Body of pancreas (tissue), 4 donors: ENCODE results near the gene KDM2A. TPM values are rescaled to one million over a fixed set of nuclear protein-coding genes. Genes with fewer than 3 reads are reported as not detected.

Experiments used
- ATAC-seq: fragments of 150-250 bp; one replicate; pipeline ENCODE4 v1.9.1; 2016
- DNase-seq, 4 donors: peaks; one replicate each; pipeline ENCODE4 v3.0.0-alpha.2; 2019
- H3K27ac ChIP-seq, 4 donors: fragments of 200-600 bp; sonication (generic); 1 replicate in 3 of 4; 2 replicates in 1 of 4; pipeline versions ENCODE4 v1.5.1 to v1.6.1; 2016 to 2019; ENCODE audit warnings: mild to moderate bottlenecking in 1 of 4, mixed read lengths in 1 of 4, moderate library complexity in 1 of 4
- H3K27me3 ChIP-seq, 2 donors: fragments of 200-600 bp; sonication (generic); one replicate each; pipeline ENCODE4 v1.6.0; 2016; ENCODE audit warnings: mild to moderate bottlenecking in 1 of 2
- H3K36me3 ChIP-seq, 2 donors: fragments of 200-600 bp; sonication (generic); replicated peaks in 1 of 2; 2 replicates each; pipeline ENCODE4 v1.5.1; 2016; ENCODE audit warnings: low read depth in 2 of 2; ENCODE audit not compliant: insufficient read depth in 1 of 2
- H3K4me1 ChIP-seq: fragments of 200-600 bp; sonication (generic); one replicate; pipeline ENCODE4 v1.6.0; 2016
- H3K4me3 ChIP-seq, 2 donors: fragments of 200-600 bp; sonication (generic); 1 replicate in 1 of 2; 2 replicates in 1 of 2; pipeline ENCODE4 v1.5.1; 2016 to 2019
- H3K9me3 ChIP-seq, 3 donors: fragments of 200-600 bp; sonication (generic); 1 replicate in 2 of 3; 2 replicates in 1 of 3; pipeline ENCODE4 v1.5.1; 2016
- CTCF ChIP-seq, 7 experiments: fragments of 450-650 bp in 4 of 7; fragments of 200-600 bp in 3 of 7; sonication (generic) in 3 of 7; IDR thresholded peaks; one replicate each; pipeline ENCODE4 v1.5.1; 2016 to 2019; ENCODE audit warnings: antibody characterized with exemption in 7 of 7
- POLR2A ChIP-seq, 3 donors: fragments of 450-650 bp; IDR thresholded peaks; one replicate each; pipeline ENCODE4 v1.6.1; 2016; ENCODE audit warnings: antibody characterized with exemption in 3 of 3, mild to moderate bottlenecking in 2 of 3
- WGBS, 2 donors: methylation state at CpG; one replicate each; pipeline ENCODE4 v1.1.5; 2017; 5-methylcytosine and 5-hydroxymethylcytosine counted together
- intact Hi-C: fragments of 100-400 bp; cut with DNase I; formaldehyde crosslinking; loops from one replicate; pipeline ENCODE4 v1.15.1; 2023
- total RNA-seq, 2 donors: library from RNA; depleted of rRNA; stranded (reverse); fragments of >200 nt; gene quantifications; one replicate each; pipeline ENCODE4 v1.1.0, GENCODE V29; 2016

The KDM2A gene
- total RNA-seq, 2 donors from 2014 or later: 26.5 to 29.0 TPM

DNA sequence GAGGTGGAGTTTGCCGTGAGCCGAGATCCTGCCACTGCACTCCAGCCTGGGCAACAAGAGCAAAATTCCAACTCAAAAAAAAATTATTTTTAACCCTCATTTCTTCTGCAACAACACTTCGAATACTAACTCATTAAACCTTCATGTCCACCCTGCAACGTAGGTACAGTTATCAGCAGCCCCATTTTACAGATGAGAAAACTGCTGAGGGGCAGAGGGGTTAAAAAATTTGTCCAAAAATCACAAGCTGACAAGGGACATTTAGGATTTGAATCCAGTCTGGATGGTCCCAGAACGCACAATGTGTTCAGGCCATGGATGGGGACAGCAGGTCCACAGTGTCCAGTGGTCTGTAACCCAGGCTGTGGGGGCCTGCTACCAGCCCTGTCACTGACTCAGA, 33.4 kb upstream of the KDM2A start:
- TF ChIP-seq POLR2A (IDR thresholded peaks at IDR 0.05): no peak
- no peak for TF ChIP-seq CTCF (IDR thresholded peaks at IDR 0.05)
- WGBS, 2 donors: 85 to 92% methylated on average over 5 of the region's 5 CpGs
- intact Hi-C loops: no loop called here
- no peaks in the 10 kb centered on the region for H3K36me3 ChIP-seq
- no peak overlapping the region for H3K27ac ChIP-seq
- no peak for ATAC-seq
- no peak for DNase-seq
- peaks cover 8% of the 10 kb centered on the region for H3K4me1 ChIP-seq
- H3K9me3 ChIP-seq: no peaks in the 10 kb centered on the region
- no peaks in the 10 kb centered on the region for H3K27me3 ChIP-seq
- no peak overlapping the region for H3K4me3 ChIP-seq

DNA sequence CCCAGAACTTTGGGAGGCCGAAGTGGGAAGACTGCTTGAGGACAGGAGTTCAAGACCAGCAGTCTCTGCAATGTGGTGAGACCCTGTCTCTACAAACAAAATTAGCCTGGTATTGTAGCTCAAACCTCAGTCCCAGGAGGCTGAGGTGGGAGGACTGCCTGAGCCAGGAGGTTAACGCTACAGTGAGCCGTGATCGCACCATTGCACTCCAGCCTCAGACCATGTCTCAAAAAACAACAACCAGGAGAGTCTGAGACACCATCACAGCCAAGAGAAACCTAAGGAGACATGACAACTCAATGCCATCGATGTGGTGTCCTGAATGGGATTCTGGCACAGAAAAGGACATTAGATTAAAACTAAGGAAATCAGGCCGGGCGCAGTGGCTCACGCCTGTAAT, 28.3 kb upstream of the KDM2A start:
- no peak for ATAC-seq
- H3K27ac ChIP-seq: no peak overlapping the region
- no peak overlapping the region for H3K4me3 ChIP-seq
- no peaks in the 10 kb centered on the region for H3K36me3 ChIP-seq
- 88 to 89% methylated on average over 8 of the region's 8 CpGs for WGBS, 2 donors
- DNase-seq: no peak
- H3K27me3 ChIP-seq: no peaks in the 10 kb centered on the region
- intact Hi-C loops: no loop called here
- H3K4me1 ChIP-seq: no peaks in the 10 kb centered on the region
- TF ChIP-seq POLR2A (IDR thresholded peaks at IDR 0.05) (no peak), CTCF (IDR thresholded peaks at IDR 0.05) (no peak)
- no peaks in the 10 kb centered on the region for H3K9me3 ChIP-seq

GRCh38 chr11:67095214-67095507, 23.9 kb upstream of the KDM2A start:
- 60 to 100% methylated on average over 1 of the region's 1 CpG for whole genome bisulfite sequencing, 2 donors
- H3K9me3 ChIP-seq: no peaks in the 10 kb centered on the region
- no peak overlapping the region for H3K4me3 ChIP-seq
- H3K36me3 ChIP-seq: no peaks in the 10 kb centered on the region
- H3K27ac ChIP-seq: no peak overlapping the region
- intact Hi-C loops: no loop called here
- H3K4me1 ChIP-seq: no peaks in the 10 kb centered on the region
- DNase-seq (no peak), ATAC-seq (no peak)
- H3K27me3 ChIP-seq: no peaks in the 10 kb centered on the region
- no peak for TF ChIP-seq POLR2A (IDR thresholded peaks at IDR 0.05)
- TF ChIP-seq CTCF (IDR thresholded peaks at IDR 0.05): peak in 1 of 7 experiments; percentile 2

- Histone ChIP-seq H3K4me3 (no peak overlapping the region), H3K36me3 (no peaks in the 10 kb centered on the region), H3K9me3 (no peaks in the 10 kb centered on the region), H3K4me1 (no peaks in the 10 kb centered on the region), H3K27ac (no peak overlapping the region), H3K27me3 (no peaks in the 10 kb centered on the region)
- WGBS, 2 donors: 80 to 81% methylated on average over 6 of the region's 6 CpGs
- intact Hi-C loops: no loop called here
- DNase-seq (no peak), ATAC-seq (no peak)
- no peak for TF ChIP-seq CTCF (IDR thresholded peaks at IDR 0.05)
- no peak for TF ChIP-seq POLR2A (IDR thresholded peaks at IDR 0.05)
Measured at GRCh38 chr11:67098799-67099429, 20.1 kb upstream of the KDM2A start.

GRCh38 chr11:67099831-67100324, 19.2 kb upstream of the KDM2A start:
- no peak overlapping the region for H3K27ac ChIP-seq
- no peak overlapping the region for H3K4me3 ChIP-seq
- DNase-seq (no peak), ATAC-seq (no peak)
- no peaks in the 10 kb centered on the region for H3K36me3 ChIP-seq
- H3K9me3 ChIP-seq: no peaks in the 10 kb centered on the region
- no peaks in the 10 kb centered on the region for H3K4me1 ChIP-seq
- no peaks in the 10 kb centered on the region for H3K27me3 ChIP-seq
- WGBS, 2 donors: 87 to 95% methylated on average over 6 of the region's 6 CpGs
- intact Hi-C loops: no loop called here
- TF ChIP-seq CTCF (IDR thresholded peaks at IDR 0.05) (no peak), POLR2A (IDR thresholded peaks at IDR 0.05) (no peak)
